NCI-H1436 (cell line): Measurements from ENCODE around the gene FANCC.

Experiments used
- DNase-seq: peaks from one replicate; lab custom pipeline; 2025; lab: John Stamatoyannopoulos, UW

FANCC gene

GRCh38 chr9:95317119-95317892 lies at the start of gene FANCC:
Gene FANCC (minus strand): TSS chr9:95317709. CDS start chr9:95249291, 68,418 bp downstream.
- peak; percentile 94 for DNase-seq

- DNase-seq, result no peak
Observed at GRCh38 chr9:95366731-95367325, 49.3 kb upstream of the FANCC start.

- DNase-seq, result no peak
Observed at GRCh38 chr9:95365766-95366165, 48.3 kb upstream of the FANCC start.

GRCh38 chr9:95363051-95363841 lies 45.7 kb upstream of the FANCC start:
- no peak for DNase-seq

- no peak for DNase-seq
Observed at GRCh38 chr9:95360866-95361265, 43.4 kb upstream of the FANCC start.

GRCh38 chr9:95357316-95357715 lies 39.8 kb upstream of the FANCC start:
- DNase-seq, result no peak

- DNase-seq, result no peak
Observed at GRCh38 chr9:95355500-95355899, 38.0 kb upstream of the FANCC start.

GRCh38 chr9:95351051-95351450 lies 33.5 kb upstream of the FANCC start:
- no peak for DNase-seq

GRCh38 chr9:95350266-95350665 lies 32.8 kb upstream of the FANCC start:
- no peak for DNase-seq

- DNase-seq, result no peak
Observed at GRCh38 chr9:95349091-95350038, 31.9 kb upstream of the FANCC start.

- no peak for DNase-seq
Observed at GRCh38 chr9:95346021-95346420, 28.5 kb upstream of the FANCC start.

GRCh38 chr9:95344735-95345325 lies 27.3 kb upstream of the FANCC start:
- no peak for DNase-seq

GRCh38 chr9:95343725-95344287 lies 26.3 kb upstream of the FANCC start:
- no peak for DNase-seq

GRCh38 chr9:95342571-95342970 lies 25.1 kb upstream of the FANCC start:
- no peak for DNase-seq

GRCh38 chr9:95341293-95341962 lies 23.9 kb upstream of the FANCC start:
- DNase-seq, result no peak

GRCh38 chr9:95338243-95338642 lies 20.7 kb upstream of the FANCC start:
- DNase-seq, result no peak

- DNase-seq, result no peak
Observed at GRCh38 chr9:95336281-95336680, 18.8 kb upstream of the FANCC start.

- DNase-seq, result no peak
Observed at GRCh38 chr9:95333426-95333825, 15.9 kb upstream of the FANCC start.

GRCh38 chr9:95332860-95333259 lies 15.4 kb upstream of the FANCC start:
- DNase-seq, result no peak

- DNase-seq, result no peak
Observed at GRCh38 chr9:95330720-95331404, 13.4 kb upstream of the FANCC start.
